GM23338 (cell line): ENCODE results near the gene BIRC5.

Experiments
- CREB1 ChIP-seq: fragments of 250-450 bp; sonication (Bioruptor Pico); IDR thresholded peaks from 2 replicates; pipeline ENCODE4 v1.5.0; 2020; ENCODE audit warnings: low read depth, mild to moderate bottlenecking, moderate library complexity
- CTCF ChIP-seq, 2 experiments: fragments of 200-600 bp in 1 of 2; sonication (generic) in 1 of 2; conservative IDR thresholded peaks; 2 replicates each; pipeline versions ENCODE4 v1.5.1 to v1.6.1; 2016 to 2017; ENCODE audit warnings: antibody characterized with exemption in 2 of 2, low read depth in 2 of 2, mild to moderate bottlenecking in 2 of 2, moderate library complexity in 1 of 2
- ETS1 ChIP-seq: IDR thresholded peaks from 2 replicates; pipeline ENCODE4 v1.6.1; 2016; ENCODE audit warnings: antibody characterized with exemption
- EZH2 ChIP-seq: fragments of 200-600 bp; sonication (generic); IDR thresholded peaks from one replicate; pipeline ENCODE4 v1.8.0; 2017; ENCODE audit warnings: antibody characterized with exemption, mild to moderate bottlenecking, low read depth; ENCODE audit not compliant: unreplicated experiment
- EZH2phosphoT487 ChIP-seq: fragments of 200-600 bp; sonication (generic); IDR thresholded peaks from one replicate; pipeline ENCODE4 v1.8.1; 2018; ENCODE audit warnings: antibody characterized with exemption; ENCODE audit not compliant: unreplicated experiment
- JUNB ChIP-seq: IDR thresholded peaks from one replicate; pipeline ENCODE4 v1.6.1; 2016; ENCODE audit warnings: antibody characterized with exemption; ENCODE audit not compliant: unreplicated experiment
- NANOG ChIP-seq: IDR thresholded peaks from 2 replicates; pipeline ENCODE4 v1.6.1; 2016; ENCODE audit warnings: antibody characterized with exemption, borderline replicate concordance
- POLR2AphosphoS5 ChIP-seq: IDR thresholded peaks from 2 replicates; pipeline ENCODE4 v1.6.1; 2016; ENCODE audit warnings: antibody characterized with exemption, low read depth
- REST ChIP-seq: IDR thresholded peaks from one replicate; pipeline ENCODE4 v1.6.1; 2018; ENCODE audit warnings: antibody characterized with exemption; ENCODE audit not compliant: unreplicated experiment
- STAT1 ChIP-seq: IDR thresholded peaks from one replicate; pipeline ENCODE4 v1.6.1; 2016; ENCODE audit warnings: antibody characterized with exemption; ENCODE audit not compliant: unreplicated experiment
- ZNF114 ChIP-seq: fragments of 250-450 bp; sonication (Bioruptor Pico); IDR thresholded peaks from 2 replicates; pipeline ENCODE4 v1.5.0; 2020; ENCODE audit warnings: mild to moderate bottlenecking, moderate library complexity
- ZNF331 ChIP-seq: fragments of 250-450 bp; sonication (Bioruptor Pico); IDR thresholded peaks from 2 replicates; pipeline ENCODE4 v1.5.0; 2020; ENCODE audit warnings: low read depth, mild to moderate bottlenecking, moderate library complexity
- ZNF462 ChIP-seq: fragments of 250-450 bp; sonication (Bioruptor Pico); IDR thresholded peaks from 2 replicates; pipeline ENCODE4 v1.5.0; 2020; ENCODE audit warnings: mild to moderate bottlenecking, moderate library complexity

GRCh38 chr17:78226055-78226758, 12.2 kb downstream of the BIRC5 start:
- TF ChIP-seq EZH2phosphoT487 (no peak), CTCF (conservative IDR thresholded peaks at IDR 0.05; ENCODE audit: low read depth in 2 of 2) (no peak), EZH2 (no peak), NANOG (no peak), POLR2AphosphoS5 (no peak), ETS1 (no peak), JUNB (no peak), CREB1 (CRISPR knock-in tag) (no peak), ZNF114 (no peak), STAT1 (no peak), REST (no peak), ZNF331 (CRISPR knock-in tag) (no peak), ZNF462 (CRISPR knock-in tag) (no peak)
